ENCODE measurements around the gene CHAF1A.

GRCh38 chr19:4443188-4443587 lies 40.7 kb downstream of the CHAF1A start:
- no peak for TF ChIP-seq POLR2AphosphoS5 (IDR thresholded peaks at IDR 0.05; ENCODE audit: borderline replicate concordance, low read depth, low read length)
- no peak for TF ChIP-seq EZH2 (IDR thresholded peaks at IDR 0.05)
